Gastrocnemius medialis (tissue), 4 donors: Measurements from ENCODE around the gene FOS. TPM values are rescaled to one million over a fixed set of nuclear protein-coding genes. Genes with fewer than 3 reads are reported as not detected.

Source experiments
- ATAC-seq, 2 donors: fragments of 150-250 bp; one replicate each; pipeline ENCODE4 v1.9.1; 2016
- DNase-seq, 2 donors: peaks; one replicate each; pipeline ENCODE4 v3.0.0-alpha.2; 2019
- H3K27ac ChIP-seq, 4 donors: fragments of 200-600 bp; sonication (generic); 1 replicate in 1 of 4; 2 replicates in 3 of 4; pipeline ENCODE4 v1.5.1; 2016 to 2018; ENCODE audit warnings: mild to moderate bottlenecking in 2 of 4, moderate library complexity in 1 of 4
- H3K27me3 ChIP-seq, 3 donors: fragments of 200-600 bp; sonication (generic) in 2 of 3; 1 replicate in 1 of 3; 2 replicates in 2 of 3; pipeline versions ENCODE4 v1.5.1 to v1.6.0; 2016 to 2019; ENCODE audit warnings: mild to moderate bottlenecking in 1 of 3, moderate library complexity in 1 of 3
- H3K36me3 ChIP-seq, 2 donors: fragments of 200-600 bp; sonication (generic) in 1 of 2; one replicate each; pipeline ENCODE4 v1.5.1; 2017 to 2018
- H3K4me1 ChIP-seq, 2 donors: fragments of 200-600 bp; sonication (generic) in 1 of 2; one replicate each; pipeline ENCODE4 v1.5.1; 2016 to 2017; ENCODE audit warnings: mild to moderate bottlenecking in 2 of 2
- H3K4me3 ChIP-seq, 4 donors: fragments of 200-600 bp; sonication (generic) in 3 of 4; 1 replicate in 1 of 4; 2 replicates in 3 of 4; pipeline ENCODE4 v1.5.1; 2016 to 2019; ENCODE audit warnings: mild to moderate bottlenecking in 2 of 4
- H3K9me3 ChIP-seq, 3 donors: fragments of 200-600 bp; sonication (generic) in 2 of 3; 1 replicate in 1 of 3; 2 replicates in 2 of 3; pipeline ENCODE4 v1.5.1; 2016 to 2019
- POLR2A ChIP-seq, 2 donors: fragments of 450-650 bp; IDR thresholded peaks; one replicate each; pipeline ENCODE4 v1.6.1; 2017; ENCODE audit warnings: antibody characterized with exemption in 2 of 2, mild to moderate bottlenecking in 2 of 2, moderate library complexity in 2 of 2
- in situ Hi-C, 4 donors: fragments of 200-750 bp; cut with MboI; loops; one replicate each; pipeline versions ENCODE4 v1.15.0 to v1.8.0; 2017; ENCODE audit warnings: low sequenced_read_pairs in 4 of 4
- intact Hi-C: fragments of 100-400 bp; cut with DNase I; formaldehyde crosslinking; loops from one replicate; pipeline ENCODE4 v1.15.1; 2023; ENCODE audit warnings: low total_unique reads
- total RNA-seq, 4 donors: library from RNA; depleted of rRNA; stranded (reverse); fragments of >200 nt; gene quantifications; one replicate each; pipeline versions ENCODE4 v1.1.0 to v1.2.3, GENCODE V29; 2016
- TF ChIP-seq, protein P1 (sequence below), 5 experiments: fragments of 450-650 bp in 3 of 5; fragments of 200-600 bp in 2 of 5; sonication (generic) in 2 of 5; IDR thresholded peaks in 4 of 5; conservative IDR thresholded peaks in 1 of 5; 1 replicate in 4 of 5; 2 replicates in 1 of 5; pipeline ENCODE4 v1.5.1; 2016 to 2019; ENCODE audit warnings: antibody characterized with exemption in 5 of 5, mild to moderate bottlenecking in 3 of 5, moderate library complexity in 3 of 5

FOS gene
- total RNA-seq, 4 donors from 2014 or later = 16.3 to 110 (median 53.5) TPM

DNA sequence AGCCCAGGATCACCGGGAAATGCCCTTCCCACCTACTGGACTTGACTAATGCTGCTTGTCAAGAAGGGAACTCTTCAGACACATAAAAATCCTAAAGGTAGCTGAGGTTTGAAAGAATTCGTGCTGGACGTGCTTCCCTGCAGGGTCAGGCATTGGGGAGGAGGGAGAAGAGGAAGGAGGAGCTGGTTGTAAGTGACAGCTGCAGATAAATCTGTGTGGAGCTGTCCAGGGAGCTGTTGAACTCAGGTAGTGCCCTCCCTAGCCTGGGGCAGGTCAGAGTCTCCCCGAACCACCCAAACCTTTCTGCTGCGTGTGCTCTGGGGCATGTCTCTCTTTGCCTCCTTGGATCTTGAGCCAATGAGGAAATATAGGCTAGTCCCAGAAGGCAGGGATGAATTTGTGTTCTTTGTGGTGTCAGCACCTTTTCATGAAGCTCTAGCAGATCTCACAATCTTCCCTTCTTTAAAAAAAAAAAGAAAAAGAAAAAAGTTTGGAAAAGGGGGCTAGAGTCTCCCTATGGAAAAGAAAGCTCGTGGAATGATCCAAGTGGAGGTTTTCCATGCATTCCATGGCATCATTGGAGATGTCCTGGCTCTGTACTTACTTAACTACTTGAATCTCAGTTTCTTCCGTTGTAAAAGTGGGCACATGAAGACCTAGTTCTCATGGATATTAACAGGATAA lies 23.6 kb upstream of the FOS start:
- Histone ChIP-seq H3K27ac (peak overlapping the region; percentile 90 to 96 (median 91)), H3K36me3 (no peaks in the 10 kb centered on the region), H3K4me1 (peaks cover 49 to 56% of the 10 kb centered on the region in 2 donors), H3K27me3 (no peaks in the 10 kb centered on the region), H3K9me3 (no peaks in the 10 kb centered on the region), H3K4me3 (peak overlapping the region in 1 of 4 donors; percentile 2)
- TF ChIP-seq, protein P1, sequence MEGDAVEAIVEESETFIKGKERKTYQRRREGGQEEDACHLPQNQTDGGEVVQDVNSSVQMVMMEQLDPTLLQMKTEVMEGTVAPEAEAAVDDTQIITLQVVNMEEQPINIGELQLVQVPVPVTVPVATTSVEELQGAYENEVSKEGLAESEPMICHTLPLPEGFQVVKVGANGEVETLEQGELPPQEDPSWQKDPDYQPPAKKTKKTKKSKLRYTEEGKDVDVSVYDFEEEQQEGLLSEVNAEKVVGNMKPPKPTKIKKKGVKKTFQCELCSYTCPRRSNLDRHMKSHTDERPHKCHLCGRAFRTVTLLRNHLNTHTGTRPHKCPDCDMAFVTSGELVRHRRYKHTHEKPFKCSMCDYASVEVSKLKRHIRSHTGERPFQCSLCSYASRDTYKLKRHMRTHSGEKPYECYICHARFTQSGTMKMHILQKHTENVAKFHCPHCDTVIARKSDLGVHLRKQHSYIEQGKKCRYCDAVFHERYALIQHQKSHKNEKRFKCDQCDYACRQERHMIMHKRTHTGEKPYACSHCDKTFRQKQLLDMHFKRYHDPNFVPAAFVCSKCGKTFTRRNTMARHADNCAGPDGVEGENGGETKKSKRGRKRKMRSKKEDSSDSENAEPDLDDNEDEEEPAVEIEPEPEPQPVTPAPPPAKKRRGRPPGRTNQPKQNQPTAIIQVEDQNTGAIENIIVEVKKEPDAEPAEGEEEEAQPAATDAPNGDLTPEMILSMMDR (IDR thresholded peaks at IDR 0.05 in 4 of 5, conservative IDR thresholded peaks at IDR 0.05 in 1 of 5) = no peak
- peak in 1 of 2 donors; percentile 16 for TF ChIP-seq POLR2A (IDR thresholded peaks at IDR 0.05)
- in situ Hi-C loops = loop anchor here in 1 of 4 donors (10.0 kb wide), 1 partner anchor 100 kb away; no protein-coding TSS in a partner anchor
- intact Hi-C loops = loop anchor here (5.0 kb wide), 1 partner anchor 392 kb away; no protein-coding TSS in a partner anchor
- ATAC-seq (peak in 1 of 2 donors; percentile 17), DNase-seq (peak; percentile 48 to 58)

DNA sequence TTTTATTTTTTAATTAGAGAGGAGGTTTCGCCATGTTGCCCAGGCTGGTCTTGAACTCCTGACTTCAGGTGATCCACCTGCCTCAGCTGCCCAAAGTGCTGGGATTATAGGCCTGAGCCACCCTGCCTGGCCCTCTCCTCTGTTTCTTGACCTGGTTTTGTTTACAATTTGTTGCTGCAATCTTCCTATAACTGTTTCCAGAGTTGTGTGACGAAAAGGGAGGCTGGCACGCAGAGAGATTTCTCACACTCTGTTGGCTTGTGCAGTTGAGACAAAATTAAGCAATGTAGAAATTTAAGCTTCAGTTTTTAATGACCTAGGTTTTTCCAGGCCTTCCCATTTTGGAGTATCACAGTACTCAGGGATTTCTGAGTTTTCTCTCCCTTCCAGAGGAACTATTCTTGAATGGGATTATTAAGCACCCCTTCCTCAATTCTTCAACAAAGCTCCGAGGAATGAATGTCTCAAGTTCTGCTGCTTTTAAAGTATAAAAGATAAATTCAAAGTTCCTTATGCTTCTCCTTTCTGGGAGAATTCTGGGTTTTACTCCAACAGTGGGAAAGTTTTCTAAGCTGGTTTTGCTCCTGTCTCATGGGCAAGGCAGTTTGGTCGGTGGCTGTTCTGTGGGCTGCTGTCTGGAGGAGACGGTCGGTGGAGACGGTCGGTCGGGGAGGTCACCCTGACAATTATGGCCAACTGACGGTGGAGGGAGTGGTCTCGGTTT lies 20.4 kb upstream of the FOS start:
- Histone ChIP-seq H3K27ac (peak overlapping the region; percentile 86 to 96 (median 91)), H3K4me3 (peak overlapping the region; percentile 43 to 64 (median 54)), H3K27me3 (no peaks in the 10 kb centered on the region), H3K9me3 (no peaks in the 10 kb centered on the region), H3K4me1 (peaks cover 36 to 46% of the 10 kb centered on the region in 2 donors), H3K36me3 (no peaks in the 10 kb centered on the region)
- ATAC-seq (peak; percentile 65 to 71), DNase-seq (peak; percentile 78 to 94)
- in situ Hi-C loops (loop anchor here in 1 of 4 donors (10.0 kb wide), 1 partner anchor 103 kb away; no protein-coding TSS in a partner anchor), intact Hi-C loops (loop anchor here (1.0 to 2.0 kb wide), 2 partner anchors 82 to 107 kb away; partner anchors contain the start of gene TMED10)
- TF ChIP-seq POLR2A (IDR thresholded peaks at IDR 0.05) = no peak
- TF ChIP-seq, protein P1 (IDR thresholded peaks at IDR 0.05 in 4 of 5, conservative IDR thresholded peaks at IDR 0.05 in 1 of 5) = no peak

DNA sequence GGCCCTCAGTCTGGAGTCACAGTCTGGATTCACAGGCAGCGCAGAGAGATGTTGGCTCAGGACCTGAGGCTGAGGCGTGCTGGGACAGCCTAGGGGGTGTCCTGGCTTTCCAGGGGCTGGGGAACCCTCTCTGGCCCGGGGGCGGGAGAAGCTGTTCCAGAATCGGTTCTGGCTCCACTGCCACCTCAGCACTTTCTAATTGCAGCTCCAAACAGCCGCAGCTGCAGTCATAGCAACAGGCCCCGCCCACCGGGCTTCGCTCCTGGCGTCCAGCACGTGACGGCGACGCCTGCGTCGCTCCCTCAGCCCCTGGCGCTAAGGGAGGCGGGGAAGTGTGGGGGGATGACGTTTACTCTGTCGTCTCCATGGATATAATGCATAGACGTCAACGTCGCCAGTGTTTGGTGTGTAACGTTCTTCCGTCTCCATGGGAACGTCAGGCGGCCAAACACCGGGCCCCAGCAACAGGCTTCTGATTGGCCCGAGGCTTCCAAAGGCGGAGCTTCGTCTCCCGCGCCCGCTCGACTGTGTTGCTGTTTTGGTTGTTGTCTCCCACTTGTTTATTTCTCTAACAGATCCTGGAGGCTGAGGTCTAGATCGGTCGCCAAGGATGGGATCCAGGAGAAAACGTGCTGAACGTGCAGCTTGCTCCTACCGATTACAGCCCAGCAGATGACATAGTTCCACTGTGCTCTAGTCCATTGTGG lies 19.7 kb upstream of the FOS start:
- peak; percentile 81 to 83 for ATAC-seq
- H3K4me1 ChIP-seq = peaks cover 30 to 44% of the 10 kb centered on the region in 2 donors
- no peaks in the 10 kb centered on the region for H3K27me3 ChIP-seq
- no peaks in the 10 kb centered on the region for H3K36me3 ChIP-seq
- peak; percentile 97 to 99 for DNase-seq
- intact Hi-C loops (loop anchor here (1.0 to 2.0 kb wide), 5 partner anchors 17 to 108 kb away; partner anchors contain the start of gene TMED10), in situ Hi-C loops (loop anchor here in 1 of 4 donors (10.0 kb wide), 1 partner anchor 104 kb away; no protein-coding TSS in a partner anchor)
- H3K27ac ChIP-seq = peak overlapping the region; percentile 86 to 96 (median 91)
- H3K9me3 ChIP-seq = no peaks in the 10 kb centered on the region
- peak; percentile 64 to 82 for TF ChIP-seq POLR2A (IDR thresholded peaks at IDR 0.05)
- TF ChIP-seq, protein P1 (IDR thresholded peaks at IDR 0.05 in 4 of 5, conservative IDR thresholded peaks at IDR 0.05 in 1 of 5) = no peak
- H3K4me3 ChIP-seq = peak overlapping the region; percentile 43 to 64 (median 54)

DNA sequence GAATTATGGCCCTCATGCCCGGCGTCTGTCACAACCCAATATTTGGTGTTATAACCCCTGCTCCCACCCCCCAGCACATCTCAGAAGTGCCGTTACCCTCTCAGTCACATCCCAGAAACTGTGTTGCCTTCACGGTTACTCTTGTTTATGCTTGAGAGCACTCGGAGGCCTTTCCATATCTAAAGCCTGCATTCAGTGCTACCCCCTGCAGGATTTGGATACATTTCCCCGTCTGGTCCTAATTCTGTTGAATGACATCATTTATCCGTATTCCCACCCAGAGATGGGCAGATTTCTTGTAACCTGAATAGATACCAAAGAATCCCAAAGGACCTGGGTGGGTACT lies 19.1 kb upstream of the FOS start:
- no peak for TF ChIP-seq POLR2A (IDR thresholded peaks at IDR 0.05)
- TF ChIP-seq, protein P1 (IDR thresholded peaks at IDR 0.05 in 4 of 5, conservative IDR thresholded peaks at IDR 0.05 in 1 of 5) = peak in 1 of 5 experiments; percentile 43
- in situ Hi-C loops = loop anchor here in 1 of 4 donors (10.0 kb wide), 1 partner anchor 105 kb away; no protein-coding TSS in a partner anchor

More for the DNA sequence above, 19.1 kb upstream of the FOS start:
- intact Hi-C loops = loop anchor here (1.0 to 2.0 kb wide), 4 partner anchors 17 to 109 kb away; no protein-coding TSS in a partner anchor
- H3K4me3 ChIP-seq = peak overlapping the region; percentile 43 to 64 (median 54)
- ATAC-seq (peak; percentile 2 to 5), DNase-seq (no peak)
- H3K36me3 ChIP-seq = no peaks in the 10 kb centered on the region
- no peaks in the 10 kb centered on the region for H3K27me3 ChIP-seq
- peaks cover 25 to 38% of the 10 kb centered on the region in 2 donors for H3K4me1 ChIP-seq
- no peaks in the 10 kb centered on the region for H3K9me3 ChIP-seq
- H3K27ac ChIP-seq = peak overlapping the region; percentile 86 to 96 (median 91)
